Middle frontal gyrus (tissue), 1 donor: ENCODE results near the gene CAPN12.

Experiments used
- DNase-seq: peaks from one replicate; pipeline ENCODE4 v3.0.0-alpha.2; 2015; ENCODE audit warnings: low spot score; ENCODE audit errors: extremely low spot score

The CAPN12 gene

GRCh38 chr19:38710928-38711725 is 33.1 kb downstream of the CAPN12 start:
- no peak for DNase-seq

GRCh38 chr19:38710416-38710702 is 33.9 kb downstream of the CAPN12 start:
- no peak for DNase-seq

GRCh38 chr19:38709671-38710415 is 34.4 kb downstream of the CAPN12 start:
- DNase-seq = no peak

GRCh38 chr19:38709119-38709518 is 35.2 kb downstream of the CAPN12 start:
- DNase-seq = no peak

- DNase-seq = no peak
Measured at GRCh38 chr19:38708413-38709024, 35.8 kb downstream of the CAPN12 start.

- DNase-seq = no peak
Measured at GRCh38 chr19:38707512-38708114, 36.7 kb downstream of the CAPN12 start.

- DNase-seq = no peak
Measured at GRCh38 chr19:38706792-38707511, 37.3 kb downstream of the CAPN12 start.

- DNase-seq = no peak
Measured at GRCh38 chr19:38705197-38706019, 38.9 kb downstream of the CAPN12 start.

- no peak for DNase-seq
Measured at GRCh38 chr19:38704488-38705026, 39.7 kb downstream of the CAPN12 start.

- DNase-seq = no peak
Measured at GRCh38 chr19:38703509-38703908, 40.8 kb downstream of the CAPN12 start.

- DNase-seq = no peak
Measured at GRCh38 chr19:38702278-38702677, 42.0 kb downstream of the CAPN12 start.

GRCh38 chr19:38701455-38702063 is 42.7 kb downstream of the CAPN12 start:
- DNase-seq = no peak

- DNase-seq = no peak
Measured at GRCh38 chr19:38700902-38701454, 43.3 kb downstream of the CAPN12 start.

GRCh38 chr19:38700350-38700901 is 43.8 kb downstream of the CAPN12 start:
- no peak for DNase-seq

GRCh38 chr19:38699647-38700349 is 44.5 kb downstream of the CAPN12 start:
- no peak for DNase-seq

- no peak for DNase-seq
Measured at GRCh38 chr19:38699027-38699346, 45.3 kb downstream of the CAPN12 start.

- DNase-seq = no peak
Measured at GRCh38 chr19:38698225-38699026, 45.8 kb downstream of the CAPN12 start.

- no peak for DNase-seq
Measured at GRCh38 chr19:38697641-38698071, 46.6 kb downstream of the CAPN12 start.
